PC-9 (cell line): ENCODE results near the gene UNC13C.
"Not testable (repeated sequence)": the region's sequence is repeated elsewhere in the genome, so short reads cannot be mapped to it uniquely, and the experiment has no call there.

Source experiments
- EZH2 ChIP-seq: fragments of 200-600 bp; sonication (generic); IDR thresholded peaks from 2 replicates; pipeline ENCODE4 v1.8.0; 2017; ENCODE audit warnings: antibody characterized with exemption, low read depth
- TF ChIP-seq, protein P1 (sequence below): fragments of 200-600 bp; sonication (generic); conservative IDR thresholded peaks from 2 replicates; pipeline ENCODE4 v1.6.1; 2017; ENCODE audit warnings: mixed run types, antibody characterized with exemption, mild to moderate bottlenecking, moderate library complexity

DNA sequence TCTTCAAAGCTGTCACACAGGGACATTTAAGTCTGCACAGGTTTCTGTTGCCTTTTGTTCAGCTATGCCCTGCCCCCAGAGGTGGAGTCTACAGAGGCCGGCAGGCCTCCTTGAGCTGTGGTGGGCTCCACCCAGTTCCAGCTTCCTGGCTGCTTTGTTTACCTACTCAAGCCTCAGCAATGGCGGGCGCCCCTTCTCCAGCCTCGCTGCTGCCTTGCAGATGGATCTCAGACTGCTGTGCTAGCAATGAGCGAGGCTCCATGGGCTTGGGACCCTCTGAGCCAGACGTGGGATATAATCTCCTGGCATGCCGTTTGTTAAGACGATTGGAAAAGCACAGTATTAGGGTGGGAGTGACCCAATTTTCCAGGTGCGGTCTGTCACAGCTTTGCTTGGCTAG is 472.0 kb downstream of the UNC13C start:
- TF ChIP-seq, protein P1, sequence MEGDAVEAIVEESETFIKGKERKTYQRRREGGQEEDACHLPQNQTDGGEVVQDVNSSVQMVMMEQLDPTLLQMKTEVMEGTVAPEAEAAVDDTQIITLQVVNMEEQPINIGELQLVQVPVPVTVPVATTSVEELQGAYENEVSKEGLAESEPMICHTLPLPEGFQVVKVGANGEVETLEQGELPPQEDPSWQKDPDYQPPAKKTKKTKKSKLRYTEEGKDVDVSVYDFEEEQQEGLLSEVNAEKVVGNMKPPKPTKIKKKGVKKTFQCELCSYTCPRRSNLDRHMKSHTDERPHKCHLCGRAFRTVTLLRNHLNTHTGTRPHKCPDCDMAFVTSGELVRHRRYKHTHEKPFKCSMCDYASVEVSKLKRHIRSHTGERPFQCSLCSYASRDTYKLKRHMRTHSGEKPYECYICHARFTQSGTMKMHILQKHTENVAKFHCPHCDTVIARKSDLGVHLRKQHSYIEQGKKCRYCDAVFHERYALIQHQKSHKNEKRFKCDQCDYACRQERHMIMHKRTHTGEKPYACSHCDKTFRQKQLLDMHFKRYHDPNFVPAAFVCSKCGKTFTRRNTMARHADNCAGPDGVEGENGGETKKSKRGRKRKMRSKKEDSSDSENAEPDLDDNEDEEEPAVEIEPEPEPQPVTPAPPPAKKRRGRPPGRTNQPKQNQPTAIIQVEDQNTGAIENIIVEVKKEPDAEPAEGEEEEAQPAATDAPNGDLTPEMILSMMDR, result not testable (repeated sequence)
- not testable (repeated sequence) for TF ChIP-seq EZH2
